ENCODE data around the gene NPAS3. TPM values are rescaled to one million over a fixed set of nuclear protein-coding genes. Genes with fewer than 3 reads are reported as not detected.

Gene NPAS3
- total RNA-seq, 1 donor from 2014 or later, result 1.6 TPM

- no peak overlapping the region for H3K4me3 Mint-ChIP-seq (ENCODE audit: unreplicated experiment)
- DNase-seq (ENCODE audit: low spot score), result peak; percentile 67
Observed at GRCh38 chr14:33839193-33840076, 900.8 kb downstream of the NPAS3 start.

GRCh38 chr14:33840797-33841196 is 902.1 kb downstream of the NPAS3 start:
- Mint-ChIP-seq H3K27me3 (ENCODE audit: unreplicated experiment) (no peaks in the 10 kb centered on the region), H3K4me1 (ENCODE audit: unreplicated experiment) (peaks cover 13% of the 10 kb centered on the region), H3K27ac (ENCODE audit: unreplicated experiment) (no peak overlapping the region), H3K9me3 (ENCODE audit: unreplicated experiment) (no peaks in the 10 kb centered on the region), H3K36me3 (ENCODE audit: low read depth, unreplicated experiment) (no peaks in the 10 kb centered on the region), H3K4me3 (ENCODE audit: unreplicated experiment) (no peak overlapping the region)
- no peak for TF ChIP-seq CTCF (IDR thresholded peaks at IDR 0.05; ENCODE audit: unreplicated experiment)
- no peak for DNase-seq (ENCODE audit: low spot score)

More at GRCh38 chr14:33839193-33840076, 900.8 kb downstream of the NPAS3 start:
- peak; percentile 93 for TF ChIP-seq CTCF (IDR thresholded peaks at IDR 0.05; ENCODE audit: unreplicated experiment)
- Mint-ChIP-seq H3K36me3 (ENCODE audit: low read depth, unreplicated experiment) (no peaks in the 10 kb centered on the region), H3K27me3 (ENCODE audit: unreplicated experiment) (no peaks in the 10 kb centered on the region), H3K9me3 (ENCODE audit: unreplicated experiment) (no peaks in the 10 kb centered on the region), H3K4me1 (ENCODE audit: unreplicated experiment) (peaks cover 13% of the 10 kb centered on the region), H3K27ac (ENCODE audit: unreplicated experiment) (no peak overlapping the region)

- no peak for TF ChIP-seq CTCF (IDR thresholded peaks at IDR 0.05; ENCODE audit: unreplicated experiment)
- Mint-ChIP-seq H3K4me1 (ENCODE audit: unreplicated experiment) (peaks cover 8% of the 10 kb centered on the region), H3K9me3 (ENCODE audit: unreplicated experiment) (no peaks in the 10 kb centered on the region), H3K4me3 (ENCODE audit: unreplicated experiment) (no peak overlapping the region), H3K27ac (ENCODE audit: unreplicated experiment) (no peak overlapping the region), H3K36me3 (ENCODE audit: low read depth, unreplicated experiment) (no peaks in the 10 kb centered on the region), H3K27me3 (ENCODE audit: unreplicated experiment) (no peaks in the 10 kb centered on the region)
- no peak for DNase-seq (ENCODE audit: low spot score)
Observed at GRCh38 chr14:33842299-33842698, 903.6 kb downstream of the NPAS3 start.

- no peaks in the 10 kb centered on the region for H3K9me3 Mint-ChIP-seq (ENCODE audit: unreplicated experiment)
- no peak overlapping the region for H3K4me3 Mint-ChIP-seq (ENCODE audit: unreplicated experiment)
- H3K36me3 Mint-ChIP-seq (ENCODE audit: low read depth, unreplicated experiment), result no peaks in the 10 kb centered on the region
- H3K27ac Mint-ChIP-seq (ENCODE audit: unreplicated experiment), result no peak overlapping the region
- no peak for DNase-seq (ENCODE audit: low spot score)
- TF ChIP-seq CTCF (IDR thresholded peaks at IDR 0.05; ENCODE audit: unreplicated experiment), result no peak
- no peaks in the 10 kb centered on the region for H3K27me3 Mint-ChIP-seq (ENCODE audit: unreplicated experiment)
- peaks cover 10% of the 10 kb centered on the region for H3K4me1 Mint-ChIP-seq (ENCODE audit: unreplicated experiment)
Observed at GRCh38 chr14:33844118-33844517, 905.4 kb downstream of the NPAS3 start.
